Right lobe of liver (tissue), 4 donors: ENCODE data around the gene RGS11.

ENCODE experiments used
- POLR2A ChIP-seq: fragments of 450-650 bp; IDR thresholded peaks from one replicate; pipeline ENCODE4 v1.6.1; 2017; ENCODE audit warnings: antibody characterized with exemption, mild to moderate bottlenecking
- TF ChIP-seq, protein P1 (sequence below), 4 donors: fragments of 200-600 bp in 3 of 4; fragments of 450-650 bp in 1 of 4; IDR thresholded peaks; one replicate each; pipeline versions ENCODE4 v1.5.1 to v1.8.0; 2016 to 2022; ENCODE audit warnings: antibody characterized with exemption in 4 of 4, mild to moderate bottlenecking in 2 of 4
- donor health status: DM: no; HTN: no; CAD: no.
- donor health status: DM: no; HTN: no; CAD: no.
- donor health status: DM: no; HTN: yes; CAD: no.

GRCh38 chr16:272633-273546, 2.9 kb downstream of the RGS11 start:
- TF ChIP-seq, protein P1, sequence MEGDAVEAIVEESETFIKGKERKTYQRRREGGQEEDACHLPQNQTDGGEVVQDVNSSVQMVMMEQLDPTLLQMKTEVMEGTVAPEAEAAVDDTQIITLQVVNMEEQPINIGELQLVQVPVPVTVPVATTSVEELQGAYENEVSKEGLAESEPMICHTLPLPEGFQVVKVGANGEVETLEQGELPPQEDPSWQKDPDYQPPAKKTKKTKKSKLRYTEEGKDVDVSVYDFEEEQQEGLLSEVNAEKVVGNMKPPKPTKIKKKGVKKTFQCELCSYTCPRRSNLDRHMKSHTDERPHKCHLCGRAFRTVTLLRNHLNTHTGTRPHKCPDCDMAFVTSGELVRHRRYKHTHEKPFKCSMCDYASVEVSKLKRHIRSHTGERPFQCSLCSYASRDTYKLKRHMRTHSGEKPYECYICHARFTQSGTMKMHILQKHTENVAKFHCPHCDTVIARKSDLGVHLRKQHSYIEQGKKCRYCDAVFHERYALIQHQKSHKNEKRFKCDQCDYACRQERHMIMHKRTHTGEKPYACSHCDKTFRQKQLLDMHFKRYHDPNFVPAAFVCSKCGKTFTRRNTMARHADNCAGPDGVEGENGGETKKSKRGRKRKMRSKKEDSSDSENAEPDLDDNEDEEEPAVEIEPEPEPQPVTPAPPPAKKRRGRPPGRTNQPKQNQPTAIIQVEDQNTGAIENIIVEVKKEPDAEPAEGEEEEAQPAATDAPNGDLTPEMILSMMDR (IDR thresholded peaks at IDR 0.05), result no peak
- TF ChIP-seq POLR2A, result no peak
